HG03135 (cell line): ENCODE results near the gene TNP2.
"Not testable (repeated sequence)": the region's sequence is repeated elsewhere in the genome, so short reads cannot be mapped to it uniquely, and the experiment has no call there.

Source experiments
- ATAC-seq: cut with Tn5 transposase; IDR thresholded peaks from one replicate; pipeline ENCODE4 v1.9.1; 2021; ENCODE audit warnings: mild to moderate bottlenecking, moderate library complexity; ENCODE audit not compliant: unreplicated experiment

TNP2 gene

GRCh38 chr16:11225677-11226549 is 43.2 kb downstream of the TNP2 start:
- ATAC-seq = no peak

- peak; percentile 82 for ATAC-seq
These were observed 44.0 kb downstream of the TNP2 start for GRCh38 chr16:11224894-11225676.

DNA sequence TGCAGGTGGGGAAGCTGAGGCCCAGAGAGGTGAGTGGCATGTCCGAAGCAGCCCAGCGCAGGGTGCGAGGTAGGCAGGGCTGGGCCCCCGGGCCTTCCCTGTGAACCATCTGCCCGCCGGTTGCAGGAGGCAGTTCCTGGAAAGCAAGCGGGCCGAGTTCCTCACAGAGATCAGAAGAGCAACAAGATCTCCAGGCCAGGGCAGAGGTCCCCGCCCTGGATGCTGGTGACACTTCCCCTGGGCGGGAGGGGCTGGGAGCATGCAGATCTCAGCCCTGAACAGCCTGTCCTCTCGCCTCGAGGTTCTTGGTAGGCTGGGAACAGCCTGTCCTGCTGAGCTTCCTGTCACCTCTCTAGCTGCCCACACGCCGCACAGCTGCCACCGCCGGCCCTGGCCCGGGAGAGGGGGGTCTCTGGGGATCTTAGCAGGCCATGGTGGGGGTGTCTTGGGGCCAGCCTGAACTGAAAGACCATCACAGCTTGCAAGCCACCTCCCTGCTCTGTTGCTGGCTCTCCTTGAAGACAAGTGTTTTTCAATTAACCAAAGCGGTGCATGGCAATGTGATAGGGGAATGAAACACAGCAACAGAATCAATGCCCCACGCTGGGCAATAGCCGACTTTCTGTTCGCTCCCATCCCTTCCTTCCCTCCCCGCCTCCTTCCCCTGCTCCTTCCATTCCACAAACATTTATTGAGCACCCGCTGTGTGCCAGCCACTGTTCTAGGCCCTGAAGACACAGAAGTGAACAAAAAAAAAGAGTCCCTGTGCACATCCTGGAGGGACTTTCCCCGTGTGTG is 44.8 kb downstream of the TNP2 start:
- ATAC-seq = no peak

DNA sequence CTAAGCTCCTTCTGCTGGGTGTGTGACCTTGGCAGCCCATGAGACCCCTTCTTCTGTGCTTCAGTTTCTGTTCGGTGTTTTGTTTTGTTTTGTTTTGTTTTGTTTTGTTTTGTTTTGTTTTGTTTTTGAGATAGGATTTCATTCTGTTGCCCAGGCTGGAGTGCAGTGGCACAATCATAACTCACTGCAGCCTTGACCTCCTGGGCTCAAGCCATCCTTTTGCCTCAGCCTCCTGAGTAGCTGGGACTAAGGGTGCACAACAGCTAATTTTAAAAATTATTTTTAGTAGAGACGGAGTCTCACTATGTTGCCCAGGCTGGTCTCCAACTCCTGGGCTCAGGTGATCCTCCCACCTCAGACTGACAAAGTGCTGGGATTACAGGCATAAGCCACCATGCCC is 48.6 kb downstream of the TNP2 start:
- not testable (repeated sequence) for ATAC-seq

DNA sequence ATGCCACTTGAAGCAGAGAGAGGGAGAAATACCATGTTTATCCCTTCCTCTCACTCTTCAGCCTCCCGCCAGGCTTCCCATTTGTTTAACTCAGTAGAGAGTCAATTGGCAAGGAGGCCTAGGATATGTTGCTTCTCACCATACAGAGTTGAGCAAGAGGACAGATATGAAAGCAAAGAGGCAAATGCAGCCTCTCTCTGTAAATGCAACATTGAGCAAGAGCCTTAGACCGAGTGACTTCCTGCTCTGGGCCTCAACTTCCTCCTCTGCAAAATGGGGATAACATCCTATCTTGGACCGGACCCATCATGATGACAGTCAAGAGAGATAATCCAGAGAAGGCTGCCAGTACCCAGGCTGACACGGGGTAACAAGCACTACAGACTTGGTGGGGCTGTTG is 49.9 kb downstream of the TNP2 start:
- ATAC-seq = no peak

DNA sequence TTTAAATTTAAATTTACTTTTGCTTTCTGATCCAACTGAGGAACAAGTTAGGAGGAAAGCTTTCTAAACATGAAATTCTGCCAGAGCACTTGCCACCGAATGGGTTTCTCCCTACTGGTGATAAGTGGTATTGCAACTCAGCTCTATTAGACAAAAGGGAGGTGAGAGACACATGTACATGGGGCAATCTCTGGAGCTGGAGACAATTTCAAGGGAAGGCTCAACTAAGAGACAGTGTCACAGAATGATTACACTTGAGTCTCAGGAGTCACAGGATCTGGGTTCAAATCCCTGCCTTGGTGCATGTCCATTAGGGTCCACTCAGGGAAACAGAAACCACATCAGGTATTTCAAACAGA is 50.5 kb downstream of the TNP2 start:
- no peak for ATAC-seq
